Ascending aorta (tissue), 2 donors: ENCODE data around the gene WAS. TPM values are rescaled to one million over a fixed set of nuclear protein-coding genes. Genes with fewer than 3 reads are reported as not detected.
"Not testable (repeated sequence)": the region's sequence is repeated elsewhere in the genome, so short reads cannot be mapped to it uniquely, and the experiment has no call there.

ENCODE experiments used
- DNase-seq, 2 donors: peaks; one replicate each; pipeline ENCODE4 v3.0.0-alpha.2; 2019; ENCODE audit warnings: low spot score in 2 of 2
- H3K27ac ChIP-seq, 2 donors: fragments of 200-600 bp; sonication (generic); one replicate each; pipeline ENCODE4 v1.5.1; 2016 to 2017; ENCODE audit warnings: mild to moderate bottlenecking in 1 of 2
- H3K27me3 ChIP-seq: fragments of 200-600 bp; sonication (generic); one replicate; pipeline ENCODE4 v1.5.1; 2017
- H3K36me3 ChIP-seq, 2 donors: fragments of 200-600 bp; sonication (generic); one replicate each; pipeline ENCODE4 v1.5.1; 2016
- H3K4me1 ChIP-seq, 2 donors: fragments of 200-600 bp; sonication (generic); one replicate each; pipeline ENCODE4 v1.5.1; 2016 to 2017; ENCODE audit warnings: mild to moderate bottlenecking in 1 of 2
- H3K4me3 ChIP-seq, 2 donors: fragments of 200-600 bp; sonication (generic); one replicate each; pipeline ENCODE4 v1.5.1; 2016 to 2017; ENCODE audit warnings: mild to moderate bottlenecking in 1 of 2
- H3K9me3 ChIP-seq, 2 donors: fragments of 200-600 bp; sonication (generic); one replicate each; pipeline ENCODE4 v1.5.1; 2016
- intact Hi-C: fragments of 100-400 bp; cut with DNase I; formaldehyde crosslinking; loops from one replicate; pipeline ENCODE4 v1.15.1; 2023
- total RNA-seq: library from RNA; depleted of rRNA; stranded (reverse); fragments of >200 nt; gene quantifications from one replicate; pipeline ENCODE4 v1.1.0, GENCODE V29; 2016
- TF ChIP-seq, protein P1 (sequence below), 3 experiments: fragments of 200-600 bp in 2 of 3; fragments of 450-650 bp in 1 of 3; sonication (generic) in 2 of 3; IDR thresholded peaks; one replicate each; pipeline ENCODE4 v1.5.1; 2016 to 2019; ENCODE audit warnings: antibody characterized with exemption in 3 of 3, mild to moderate bottlenecking in 1 of 3, moderate library complexity in 1 of 3

The WAS gene
- total RNA-seq, 1 donor from 2014 or later: 29.5 TPM

DNA sequence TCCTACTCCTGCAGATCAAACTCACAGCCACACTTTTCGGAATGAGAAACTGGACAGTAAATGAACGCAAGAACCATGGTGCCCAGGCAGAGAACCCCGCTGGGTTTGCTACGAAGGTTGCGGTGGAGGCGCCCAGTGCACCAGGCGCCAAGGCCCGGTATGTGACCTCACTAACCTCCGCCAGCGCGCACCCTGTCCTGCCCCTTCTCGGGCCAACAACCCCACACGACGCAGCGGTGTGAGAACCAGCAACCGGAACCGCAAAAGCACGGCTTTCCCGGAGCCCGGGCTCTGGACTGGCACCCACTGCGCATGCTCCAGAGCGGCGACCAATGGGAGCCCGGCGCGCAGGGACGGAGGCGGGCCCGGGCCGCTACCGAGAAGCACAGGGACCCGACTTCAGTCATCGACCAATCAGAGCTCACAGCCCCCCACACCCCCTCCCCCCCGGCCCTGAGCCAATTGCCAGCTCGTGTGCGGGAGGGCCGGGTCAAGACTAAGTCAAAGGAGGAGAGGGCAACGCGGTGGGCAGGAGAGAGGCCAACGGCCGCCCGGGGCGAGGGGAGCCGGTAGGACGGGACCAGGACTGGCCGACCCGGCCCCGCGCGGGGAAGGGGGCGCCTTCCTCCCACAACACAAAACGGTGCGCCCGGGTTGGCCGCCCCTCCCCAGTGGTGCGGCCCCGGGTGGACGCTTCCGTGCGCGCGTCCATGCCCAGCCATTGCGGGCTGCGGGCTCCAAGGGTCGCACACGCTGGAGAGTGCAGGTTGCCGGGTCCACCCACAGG is 7.3 kb upstream of the WAS start:
- Histone ChIP-seq H3K4me1 (peaks cover 0 to 4% of the 10 kb centered on the region in 2 donors), H3K4me3 (peak overlapping the region; percentile 65 to 79), H3K9me3 (no peaks in the 10 kb centered on the region), H3K27me3 (no peaks in the 10 kb centered on the region), H3K36me3 (no peaks in the 10 kb centered on the region), H3K27ac (peak overlapping the region; percentile 74 to 76)
- TF ChIP-seq, protein P1, sequence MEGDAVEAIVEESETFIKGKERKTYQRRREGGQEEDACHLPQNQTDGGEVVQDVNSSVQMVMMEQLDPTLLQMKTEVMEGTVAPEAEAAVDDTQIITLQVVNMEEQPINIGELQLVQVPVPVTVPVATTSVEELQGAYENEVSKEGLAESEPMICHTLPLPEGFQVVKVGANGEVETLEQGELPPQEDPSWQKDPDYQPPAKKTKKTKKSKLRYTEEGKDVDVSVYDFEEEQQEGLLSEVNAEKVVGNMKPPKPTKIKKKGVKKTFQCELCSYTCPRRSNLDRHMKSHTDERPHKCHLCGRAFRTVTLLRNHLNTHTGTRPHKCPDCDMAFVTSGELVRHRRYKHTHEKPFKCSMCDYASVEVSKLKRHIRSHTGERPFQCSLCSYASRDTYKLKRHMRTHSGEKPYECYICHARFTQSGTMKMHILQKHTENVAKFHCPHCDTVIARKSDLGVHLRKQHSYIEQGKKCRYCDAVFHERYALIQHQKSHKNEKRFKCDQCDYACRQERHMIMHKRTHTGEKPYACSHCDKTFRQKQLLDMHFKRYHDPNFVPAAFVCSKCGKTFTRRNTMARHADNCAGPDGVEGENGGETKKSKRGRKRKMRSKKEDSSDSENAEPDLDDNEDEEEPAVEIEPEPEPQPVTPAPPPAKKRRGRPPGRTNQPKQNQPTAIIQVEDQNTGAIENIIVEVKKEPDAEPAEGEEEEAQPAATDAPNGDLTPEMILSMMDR (IDR thresholded peaks at IDR 0.05): no peak
- intact Hi-C loops: loop anchor here (1.0 to 5.0 kb wide), 2 partner anchors 20 to 126 kb away; partner anchors contain the start of genes HDAC6 and SUV39H1
- peak; percentile 61 to 91 for DNase-seq

DNA sequence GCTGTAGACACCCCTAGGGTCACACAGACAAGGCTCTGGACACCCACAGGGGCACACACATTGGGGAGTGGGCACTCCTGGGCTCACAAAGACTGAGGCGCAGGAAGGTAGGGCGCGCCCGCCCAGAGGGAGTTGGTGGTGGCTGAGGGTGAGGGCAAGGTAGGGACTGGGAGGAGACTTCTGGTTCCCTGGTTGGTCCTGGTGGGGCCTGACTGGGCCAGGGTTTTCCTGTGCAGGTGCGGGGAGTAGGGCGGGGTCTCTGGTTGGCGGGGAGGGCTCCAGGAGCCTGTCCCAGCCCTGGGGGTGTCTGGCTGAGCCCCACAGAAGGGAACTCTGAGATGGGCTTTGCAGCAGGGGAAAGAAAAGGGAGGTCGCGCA is 6.7 kb upstream of the WAS start:
- TF ChIP-seq, protein P1 (IDR thresholded peaks at IDR 0.05): no peak
- Histone ChIP-seq H3K27ac (peak overlapping the region; percentile 74 to 76), H3K4me1 (peaks cover 0 to 4% of the 10 kb centered on the region in 2 donors), H3K4me3 (peak overlapping the region; percentile 65 to 79), H3K36me3 (no peaks in the 10 kb centered on the region), H3K27me3 (no peaks in the 10 kb centered on the region), H3K9me3 (no peaks in the 10 kb centered on the region)
- intact Hi-C loops: loop anchor here (1.0 to 5.0 kb wide), 2 partner anchors 19 to 125 kb away; partner anchors contain the start of genes HDAC6 and SUV39H1
- no peak for DNase-seq

DNA sequence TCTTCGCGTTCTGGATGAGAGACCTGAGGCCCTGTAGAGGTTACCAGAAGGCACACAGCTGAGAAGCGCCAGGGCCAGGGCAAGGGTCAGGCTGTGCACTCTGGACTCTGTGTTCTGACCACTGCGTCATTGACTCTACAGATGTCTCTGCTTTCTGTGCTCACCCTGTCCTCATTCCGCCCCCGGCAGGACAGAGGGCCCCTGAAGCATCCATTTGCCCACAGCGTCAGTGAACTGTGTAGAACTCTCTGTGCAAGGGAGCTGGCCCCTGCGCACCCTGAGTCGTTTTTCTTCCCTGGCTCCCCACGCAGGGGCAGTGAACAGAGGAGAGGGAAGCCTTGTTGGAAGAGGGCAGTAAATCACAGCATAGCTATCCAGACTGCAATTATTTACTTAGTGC is 6.1 kb upstream of the WAS start:
- Histone ChIP-seq H3K4me1 (peaks cover 0 to 4% of the 10 kb centered on the region in 2 donors), H3K9me3 (no peaks in the 10 kb centered on the region), H3K36me3 (no peaks in the 10 kb centered on the region), H3K27ac (no peak overlapping the region), H3K4me3 (no peak overlapping the region), H3K27me3 (no peaks in the 10 kb centered on the region)
- DNase-seq: no peak
- intact Hi-C loops: loop anchor here (5.0 kb wide), 1 partner anchor 125 kb away; the partner anchor contains the start of gene HDAC6
- TF ChIP-seq, protein P1 (IDR thresholded peaks at IDR 0.05): no peak

DNA sequence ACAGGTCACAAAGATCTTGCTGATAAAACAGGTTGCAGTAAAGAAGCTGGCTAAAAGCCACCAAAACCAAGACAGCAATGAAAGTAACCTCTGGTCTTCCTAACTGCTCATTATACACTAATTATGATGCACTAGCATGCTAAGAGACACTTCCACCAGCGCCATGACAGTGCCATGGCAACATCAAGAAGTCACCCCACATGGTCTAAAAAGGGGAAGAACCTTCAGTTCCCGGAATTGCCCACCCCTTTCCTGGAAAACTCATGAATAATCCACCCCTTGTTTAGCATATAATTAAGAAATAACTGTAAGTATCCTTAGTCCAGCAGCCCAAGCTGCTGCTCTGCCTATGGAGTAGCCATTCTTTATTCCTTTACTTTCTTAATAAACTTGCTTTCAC is 3.1 kb upstream of the WAS start:
- DNase-seq, H3K27ac ChIP-seq, intact Hi-C loops, H3K36me3 ChIP-seq, H3K27me3 ChIP-seq, H3K4me1 ChIP-seq, H3K9me3 ChIP-seq, H3K4me3 ChIP-seq: not testable (repeated sequence)

DNA sequence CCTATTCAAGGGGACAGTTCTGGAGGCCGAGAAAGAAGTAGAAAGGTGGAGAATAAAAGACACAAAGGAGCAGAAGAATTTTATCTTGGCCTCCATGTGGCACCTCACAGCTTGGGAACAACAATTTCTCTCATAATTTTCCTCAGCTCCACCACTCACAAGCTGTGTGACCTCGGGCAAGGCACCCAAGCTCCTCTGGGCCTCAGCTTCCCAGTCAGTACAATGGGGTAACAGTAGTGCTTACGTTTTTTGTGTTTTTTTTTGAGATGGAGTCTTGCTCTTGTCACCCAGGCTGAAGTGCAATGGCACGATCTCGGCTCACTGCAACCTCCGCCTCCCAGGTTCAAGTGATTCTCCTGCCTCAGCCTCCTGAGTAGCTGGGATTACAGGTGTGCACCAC is 2.7 kb upstream of the WAS start:
- H3K4me1 ChIP-seq, H3K27me3 ChIP-seq, H3K4me3 ChIP-seq, intact Hi-C loops, DNase-seq, H3K36me3 ChIP-seq, H3K9me3 ChIP-seq, H3K27ac ChIP-seq: not testable (repeated sequence)

DNA sequence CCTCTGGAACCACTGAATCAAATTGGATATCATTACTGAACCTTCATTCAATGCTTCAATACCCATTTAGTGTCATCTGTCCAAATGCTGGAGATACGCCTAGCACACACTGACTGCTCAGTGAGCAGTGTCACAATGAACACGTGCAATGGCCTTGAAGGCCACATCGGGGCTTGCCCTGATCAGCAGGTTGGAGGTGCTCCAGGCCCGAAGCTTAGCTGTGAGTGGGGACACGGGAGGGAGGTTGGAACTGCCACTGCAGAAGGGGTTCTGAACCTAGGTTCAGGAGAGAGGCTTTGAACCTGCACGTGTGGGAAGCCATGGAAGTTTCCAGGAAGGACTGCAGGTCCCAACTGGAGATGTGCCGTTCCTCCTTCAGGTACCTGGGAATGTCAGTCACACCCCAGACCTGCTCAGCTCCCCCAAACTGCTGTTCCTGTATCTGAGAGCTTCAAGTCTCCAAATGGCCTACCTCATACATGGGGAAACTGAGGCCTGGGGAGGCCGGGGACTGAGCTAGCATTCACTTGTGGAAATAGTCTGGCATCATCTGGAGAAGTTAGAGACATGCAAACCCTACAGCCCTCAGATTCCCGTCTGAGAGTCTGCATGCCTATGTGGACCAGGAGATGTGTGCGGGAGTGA is 1.9 kb upstream of the WAS start:
- intact Hi-C loops: no loop called here
- H3K9me3 ChIP-seq: no peaks in the 10 kb centered on the region
- H3K4me3 ChIP-seq: no peak overlapping the region
- no peaks in the 10 kb centered on the region for H3K27me3 ChIP-seq
- TF ChIP-seq, protein P1 (IDR thresholded peaks at IDR 0.05): no peak
- DNase-seq: no peak
- no peaks in the 10 kb centered on the region for H3K4me1 ChIP-seq
- H3K27ac ChIP-seq: no peak overlapping the region
- no peaks in the 10 kb centered on the region for H3K36me3 ChIP-seq

DNA sequence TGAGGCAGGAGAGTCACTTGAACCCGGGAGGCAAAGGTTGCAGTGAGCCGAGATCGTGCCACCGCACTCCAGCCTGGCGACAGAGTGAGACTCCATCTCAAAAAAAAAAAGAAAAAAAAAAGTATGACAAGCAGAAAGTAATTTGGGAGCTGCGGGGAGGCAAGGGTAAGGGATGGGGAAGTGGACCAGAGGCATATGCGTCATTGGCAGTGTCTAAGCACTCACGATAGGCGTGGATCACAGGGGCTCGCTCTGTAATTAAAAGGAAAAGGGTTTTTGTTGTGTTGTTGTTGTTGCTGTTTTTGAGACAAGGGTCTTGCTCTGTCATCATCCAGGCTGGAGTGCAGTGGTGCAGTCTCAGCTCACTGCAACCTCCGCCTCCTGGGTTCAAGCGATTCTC is 804 bp upstream of the WAS start:
- DNase-seq, H3K27me3 ChIP-seq, H3K4me3 ChIP-seq, H3K36me3 ChIP-seq, H3K9me3 ChIP-seq, intact Hi-C loops, H3K4me1 ChIP-seq, H3K27ac ChIP-seq: not testable (repeated sequence)
